GM21825 (cell line): ENCODE data around the gene SMIM29.
A peak's percentile ranks its signal among the peaks of the same experiment; 100 is the strongest.
"Not testable (repeated sequence)": the region's sequence is repeated elsewhere in the genome, so short reads cannot be mapped to it uniquely, and the experiment has no call there.

ENCODE experiments used
- ATAC-seq: cut with Tn5 transposase; IDR thresholded peaks from one replicate; pipeline ENCODE4 v1.9.1; 2021; ENCODE audit warnings: mild to moderate bottlenecking, moderate library complexity; ENCODE audit not compliant: unreplicated experiment

SMIM29 gene

DNA sequence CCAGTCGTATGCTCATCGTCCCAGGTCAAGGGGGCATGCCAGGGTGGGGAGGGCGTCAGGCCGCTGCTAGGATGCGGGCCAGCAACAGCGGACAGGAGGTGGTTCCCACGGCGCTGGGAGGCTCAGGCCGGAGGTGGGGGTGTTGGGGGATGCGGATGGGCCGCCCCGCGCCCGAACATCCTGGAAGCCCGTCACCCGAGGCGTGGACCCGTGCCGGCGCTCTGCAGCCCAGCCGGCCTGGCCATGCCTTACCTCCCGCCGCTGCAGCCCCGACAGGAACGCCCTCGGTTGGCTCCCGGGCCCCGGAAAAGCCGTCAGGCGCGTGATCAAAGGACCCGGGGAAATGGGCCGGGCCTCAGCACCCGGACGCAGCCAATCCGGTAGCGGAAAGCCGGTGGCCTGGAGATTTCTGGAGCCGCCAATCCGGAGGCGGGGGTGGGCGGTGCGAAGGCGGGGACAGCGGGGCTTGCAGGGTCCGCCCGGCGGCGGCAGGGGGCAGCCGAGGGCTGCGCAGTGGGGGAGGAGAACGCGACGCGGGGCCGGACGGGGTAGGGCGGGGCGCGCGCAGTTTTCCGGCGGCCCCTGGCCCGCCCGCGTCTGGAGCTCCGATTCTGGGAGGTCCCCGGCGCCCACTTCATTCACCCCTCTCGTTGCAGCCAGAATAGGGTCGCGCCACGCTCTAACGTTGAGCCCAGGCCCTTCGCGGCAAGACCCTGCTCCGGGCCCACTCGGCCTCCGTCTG lies at the start of gene SMIM29:
Gene SMIM29 (minus strand): TSS at position 280 of the 742 bp plus-strand sequence. CDS start 1,215 bp downstream, outside the sequence.
- ATAC-seq: peak; percentile 80

DNA sequence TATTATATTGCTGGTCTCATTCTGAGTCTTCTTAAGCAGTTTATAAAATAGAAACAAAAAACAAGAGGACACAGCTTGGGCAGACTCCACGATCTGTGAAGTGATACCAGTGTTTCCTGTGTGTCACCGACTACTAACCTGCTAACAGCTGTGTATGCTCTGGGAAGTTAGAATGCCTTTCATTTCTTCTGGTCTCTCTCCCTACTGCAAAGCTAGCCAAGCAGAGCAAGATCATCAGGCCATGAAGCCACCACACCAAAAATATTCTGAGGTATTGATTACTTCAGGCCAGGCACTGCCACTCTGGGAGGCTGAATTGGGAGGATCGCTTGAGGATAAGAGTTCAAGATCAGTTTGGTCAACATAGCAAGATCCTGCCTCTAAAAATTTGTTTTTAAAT lies 46.9 kb upstream of the SMIM29 start:
- ATAC-seq: peak; percentile 71

DNA sequence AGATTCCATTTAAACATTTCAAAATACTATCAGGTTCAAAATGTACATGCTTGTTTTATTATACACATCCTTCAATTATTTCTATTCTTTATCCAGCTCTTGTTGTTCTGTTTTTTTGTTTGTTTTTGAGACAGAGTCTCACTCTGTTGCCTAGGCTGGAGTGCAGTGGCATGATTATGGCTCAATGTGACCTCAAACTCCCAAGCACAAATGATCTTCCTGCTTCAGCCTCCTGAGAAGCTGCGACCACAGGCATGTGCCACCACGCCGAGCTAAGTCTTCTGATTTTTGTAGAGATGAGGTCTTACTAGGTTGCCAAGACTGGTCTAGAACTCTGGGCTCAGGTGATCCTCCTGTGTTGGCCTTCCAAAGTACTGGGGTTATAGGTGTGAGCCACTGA lies 44.1 kb upstream of the SMIM29 start:
- no peak for ATAC-seq

DNA sequence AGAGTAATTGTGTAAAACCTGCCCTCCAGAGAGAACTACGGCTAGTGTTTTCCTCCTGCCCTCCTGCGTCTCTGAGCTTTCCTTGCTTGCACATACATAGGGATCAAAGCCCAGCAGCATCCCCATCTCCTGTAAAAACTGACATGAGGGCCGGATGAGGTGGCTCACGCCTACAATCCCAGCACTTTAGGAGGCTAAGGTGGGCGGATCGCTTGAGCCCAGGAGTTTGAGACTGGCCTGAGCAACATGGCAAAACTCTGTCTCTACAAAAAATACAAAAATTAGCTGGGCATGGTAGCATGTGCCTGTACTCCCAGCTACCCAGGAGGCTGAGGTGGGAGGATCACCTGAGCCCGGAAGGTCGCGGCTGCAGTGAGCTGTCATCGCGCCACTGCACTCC lies 40.3 kb upstream of the SMIM29 start:
- no peak for ATAC-seq

DNA sequence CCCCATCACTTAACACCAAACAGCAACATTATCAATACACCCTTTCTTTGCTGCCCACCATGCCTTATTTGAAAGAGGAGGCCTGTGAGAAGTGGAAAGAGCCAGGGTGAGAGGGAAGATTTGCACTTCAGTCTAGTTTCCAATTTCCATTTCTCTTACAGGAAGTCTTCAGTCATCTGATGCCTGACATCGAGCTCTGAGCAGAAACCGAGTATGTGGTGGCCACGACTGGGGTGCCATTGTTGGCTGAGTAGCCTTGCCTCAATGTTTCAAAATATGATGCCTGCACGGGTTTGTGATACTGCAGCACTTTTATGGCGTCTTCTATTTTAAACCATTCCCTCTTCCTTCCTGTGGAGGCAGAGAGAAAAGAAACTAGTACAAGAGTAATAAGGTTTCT lies 39.8 kb upstream of the SMIM29 start:
- no peak for ATAC-seq

DNA sequence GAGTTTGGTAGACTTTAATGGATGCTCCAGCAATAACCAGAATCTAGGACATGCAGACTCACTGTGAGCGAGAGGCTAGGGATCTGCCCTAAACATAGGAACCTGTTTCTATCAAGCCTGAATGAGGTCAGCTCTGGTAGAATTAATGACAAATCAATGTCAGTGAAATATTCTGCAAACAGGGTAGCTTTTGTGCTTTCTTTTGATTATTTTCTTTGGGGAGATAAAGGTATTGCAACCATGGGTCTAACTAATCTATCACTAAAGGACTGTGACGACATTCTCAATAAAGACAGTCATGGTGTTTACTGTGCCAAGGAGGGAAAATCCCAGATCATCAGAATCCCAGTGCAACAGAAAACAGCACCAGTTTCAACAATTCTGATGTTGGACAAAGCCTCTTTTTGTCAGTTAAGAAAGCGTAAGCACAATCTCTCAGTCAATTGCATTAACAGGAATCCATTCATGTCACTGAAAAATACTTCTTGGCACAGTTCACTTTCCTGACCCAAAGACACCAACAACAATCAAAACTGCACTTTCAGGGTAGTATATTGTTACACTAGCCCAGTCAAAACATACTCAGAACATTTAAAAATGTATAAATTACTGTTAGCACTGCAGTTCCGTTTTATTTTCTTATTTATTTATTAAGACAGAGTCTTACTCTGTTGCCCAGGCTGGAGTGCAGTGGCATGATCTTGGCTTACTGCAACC lies 36.8 kb upstream of the SMIM29 start:
- ATAC-seq: no peak

DNA sequence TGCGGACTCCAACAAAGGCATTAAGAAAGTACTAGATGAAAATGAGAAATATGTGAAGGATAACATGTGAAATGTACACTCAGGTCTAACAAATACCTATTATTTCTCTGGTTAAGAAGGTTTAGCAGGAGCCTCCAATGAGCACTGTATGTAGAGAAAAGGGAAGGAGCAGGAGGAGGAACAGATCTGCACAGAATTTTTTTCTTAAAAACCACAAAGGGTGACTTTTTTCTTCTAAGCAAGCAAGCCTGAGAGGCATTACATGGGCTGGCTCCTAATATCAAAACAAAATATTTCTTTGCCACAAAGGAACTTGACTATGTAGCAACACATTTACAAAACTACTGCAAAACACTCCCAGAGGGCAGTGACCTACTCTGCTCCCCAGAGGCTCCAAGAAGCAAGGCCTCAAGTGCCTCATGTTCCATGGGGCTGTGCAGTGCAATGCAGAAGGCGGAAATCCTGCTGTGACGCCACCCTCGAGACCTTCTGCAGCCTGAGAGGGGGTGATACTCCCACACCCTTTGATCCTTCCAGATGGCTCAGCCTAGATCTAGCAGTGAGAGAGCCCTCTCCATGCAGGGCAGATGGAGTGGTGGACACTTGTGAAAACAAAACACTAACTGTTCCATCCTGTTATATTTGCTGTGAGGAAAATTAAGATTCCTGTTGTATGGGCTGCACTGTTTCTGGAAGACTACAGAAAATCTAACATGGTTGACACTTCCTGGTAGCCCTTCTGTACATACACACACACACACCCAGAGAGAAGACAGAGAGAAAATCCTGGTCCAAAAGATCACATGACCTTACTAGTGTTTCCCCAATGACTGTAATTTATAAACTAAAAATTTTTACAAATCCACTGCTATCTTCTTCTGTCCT lies 36.0 kb upstream of the SMIM29 start:
- ATAC-seq: no peak

DNA sequence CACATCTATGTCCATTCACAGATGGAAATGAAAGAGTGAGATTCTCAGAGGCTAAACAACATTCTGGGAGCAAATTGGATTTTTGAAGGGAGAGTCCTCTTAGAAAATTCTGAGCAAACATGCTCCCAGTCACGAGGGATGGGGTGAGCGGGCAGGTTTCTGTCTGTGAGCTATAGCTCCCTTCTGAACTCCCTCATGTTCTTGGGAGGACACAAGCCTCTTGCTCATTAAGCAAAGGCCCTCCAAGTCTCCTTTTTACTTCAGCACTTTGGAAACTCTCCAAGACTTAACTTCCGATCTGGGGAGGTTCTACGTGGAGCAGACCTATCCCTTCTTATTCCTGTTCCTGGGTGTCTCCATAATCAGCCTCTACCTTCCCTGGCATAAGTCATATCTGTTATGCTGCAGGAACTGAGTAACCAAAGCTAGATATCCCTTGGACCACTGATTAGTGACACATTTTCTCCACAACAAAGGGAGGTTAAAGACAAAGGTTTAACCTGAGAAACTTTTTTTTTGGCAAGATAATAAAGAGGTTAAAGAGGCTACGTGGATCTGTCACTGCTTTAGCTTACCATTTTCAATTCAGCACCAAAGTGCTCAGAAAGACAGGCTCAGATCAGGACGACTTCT lies 33.0 kb upstream of the SMIM29 start:
- ATAC-seq: no peak

DNA sequence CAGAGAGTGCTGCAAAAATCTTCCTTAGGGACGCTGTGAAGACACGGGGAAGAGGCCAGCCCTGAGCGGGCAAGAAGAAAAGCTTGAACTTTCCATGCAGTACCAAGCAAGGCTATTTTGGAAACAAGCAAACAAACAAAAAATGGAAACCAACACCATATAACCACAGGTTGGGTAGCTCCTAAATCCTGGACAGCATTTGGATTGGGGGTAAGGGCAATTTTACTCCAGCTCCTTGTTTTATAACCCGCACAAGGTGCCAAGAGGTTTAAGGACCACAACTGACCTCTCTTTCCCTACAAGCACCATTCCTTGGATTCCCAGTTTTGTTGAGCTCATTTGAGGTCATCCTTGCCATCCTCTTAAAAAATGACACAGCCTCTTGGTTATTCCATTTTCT lies 31.4 kb upstream of the SMIM29 start:
- no peak for ATAC-seq

DNA sequence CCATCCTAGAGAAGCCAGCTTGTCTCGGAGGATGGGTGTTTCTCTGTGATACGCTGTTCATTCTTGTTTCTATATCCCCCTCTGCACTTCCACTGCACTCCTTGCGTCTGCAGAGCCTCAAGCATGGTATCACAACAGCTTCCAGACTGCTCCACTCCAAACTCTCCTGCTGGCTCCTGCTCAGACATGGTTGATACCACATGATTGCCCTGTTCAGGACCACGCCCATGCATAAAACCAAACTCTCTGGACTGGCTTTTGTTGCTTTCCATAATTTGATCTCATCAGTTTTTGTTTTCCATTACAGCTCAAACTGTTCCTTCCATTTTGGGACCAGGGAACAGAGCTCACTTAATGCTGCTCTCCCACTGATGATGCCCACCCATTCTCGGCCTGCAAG lies 30.0 kb upstream of the SMIM29 start:
- ATAC-seq: no peak

DNA sequence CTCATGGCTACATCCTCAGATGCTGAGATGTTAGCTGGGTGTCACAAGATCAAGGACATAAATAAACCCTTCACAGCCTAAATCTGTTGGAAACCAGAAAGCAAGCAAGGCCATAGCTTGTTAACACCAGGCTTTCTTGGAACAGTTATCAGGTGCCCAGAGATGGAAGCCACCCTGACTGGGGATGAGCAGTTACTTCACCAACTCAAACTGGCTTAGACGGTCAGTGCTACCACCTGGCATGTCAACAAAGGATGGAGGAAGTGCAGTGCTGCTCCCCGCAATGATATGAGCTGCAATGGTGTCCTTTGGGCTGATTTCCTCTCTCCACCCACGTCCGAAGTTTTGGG lies 28.9 kb upstream of the SMIM29 start:
- no peak for ATAC-seq

DNA sequence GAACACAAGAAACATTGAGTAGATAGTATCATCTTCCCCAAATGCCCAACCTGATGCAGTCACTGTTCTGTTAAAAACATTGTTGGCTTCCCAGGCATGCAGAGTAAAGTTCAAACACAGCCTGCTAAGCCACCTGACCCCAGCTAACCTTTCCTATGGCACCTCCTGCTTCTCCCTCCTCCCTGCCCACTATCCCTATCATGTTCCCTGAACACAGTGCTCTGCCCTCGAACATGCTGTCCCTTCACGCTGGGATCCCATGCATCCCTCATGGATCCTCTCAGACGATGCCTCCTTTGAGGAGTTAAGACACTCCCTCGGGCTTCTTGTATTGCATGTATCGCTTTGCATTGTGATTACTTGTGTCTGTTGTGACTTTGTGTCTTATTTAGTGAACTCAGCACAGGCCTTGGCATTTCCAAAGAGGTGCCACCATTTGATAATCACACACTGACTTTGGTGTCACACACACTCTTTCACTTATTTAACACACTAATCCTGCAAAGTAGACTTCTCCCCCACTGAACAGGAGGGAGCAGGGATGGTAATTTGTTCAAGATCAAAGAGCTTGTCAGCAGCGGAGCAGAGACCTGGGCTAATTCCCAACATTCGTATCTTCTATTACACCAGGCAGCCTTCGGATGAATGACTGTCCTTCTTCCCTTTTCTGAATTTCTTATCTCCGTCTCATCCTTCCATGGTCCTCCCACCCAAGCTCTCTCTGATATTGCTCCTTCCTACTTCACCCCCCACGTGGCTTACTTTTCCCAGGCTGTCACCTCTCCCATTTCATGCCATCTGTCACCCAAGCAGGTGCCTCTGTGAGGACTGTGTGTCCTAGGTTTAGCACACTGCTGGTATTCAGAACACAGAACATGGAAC lies 28.3 kb upstream of the SMIM29 start:
- no peak for ATAC-seq

DNA sequence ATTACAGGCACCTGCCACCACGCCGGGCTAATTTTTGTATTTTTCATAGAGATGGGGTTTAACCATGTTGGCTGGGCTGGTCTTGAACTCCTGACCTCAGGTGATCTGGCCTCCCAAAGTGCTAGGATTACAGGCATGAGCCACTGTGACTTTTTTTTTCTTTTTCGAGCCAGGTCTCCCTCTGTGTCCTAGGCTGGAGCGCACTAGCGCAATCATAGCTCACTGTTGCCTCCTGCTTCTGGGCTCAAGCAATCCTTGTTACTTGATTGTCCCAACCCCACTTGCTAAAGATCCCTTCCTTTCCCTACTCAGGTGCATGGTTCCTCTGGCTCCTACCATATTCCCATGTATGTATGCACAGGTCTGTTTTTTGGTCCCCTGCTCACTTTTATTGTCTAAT lies 27.4 kb upstream of the SMIM29 start:
- ATAC-seq: no peak

DNA sequence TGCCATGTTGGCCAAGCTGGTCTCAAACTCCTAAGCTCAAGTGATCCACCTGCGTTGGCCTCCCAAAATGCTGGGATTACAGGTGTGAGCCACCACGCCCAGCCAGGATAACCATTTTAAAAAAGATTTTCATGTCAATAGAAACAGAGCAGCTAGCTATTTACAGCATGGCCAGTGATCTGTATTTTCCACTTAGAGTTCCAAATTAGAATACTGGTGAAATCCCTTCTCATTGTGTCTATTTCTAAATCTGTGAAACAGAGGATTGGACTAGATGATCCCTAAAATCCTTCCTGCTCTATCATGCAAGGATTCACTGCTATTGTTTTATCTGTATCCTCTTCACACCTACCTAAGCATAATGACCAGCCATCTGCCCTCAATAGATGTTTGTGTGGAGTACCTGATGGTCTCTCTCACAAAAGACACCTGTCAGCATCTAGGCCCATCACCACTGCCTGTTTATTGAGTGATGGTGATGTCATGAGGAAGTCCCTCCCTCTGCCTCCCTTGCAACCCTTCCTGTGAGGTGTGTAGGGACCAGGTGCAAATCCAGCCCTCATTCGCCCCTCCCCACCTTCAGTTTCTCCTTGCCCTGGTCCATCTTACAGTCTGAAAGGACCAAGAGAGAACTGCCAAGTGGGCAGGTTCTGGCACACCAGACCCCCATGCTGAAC lies 26.5 kb upstream of the SMIM29 start:
- no peak for ATAC-seq

DNA sequence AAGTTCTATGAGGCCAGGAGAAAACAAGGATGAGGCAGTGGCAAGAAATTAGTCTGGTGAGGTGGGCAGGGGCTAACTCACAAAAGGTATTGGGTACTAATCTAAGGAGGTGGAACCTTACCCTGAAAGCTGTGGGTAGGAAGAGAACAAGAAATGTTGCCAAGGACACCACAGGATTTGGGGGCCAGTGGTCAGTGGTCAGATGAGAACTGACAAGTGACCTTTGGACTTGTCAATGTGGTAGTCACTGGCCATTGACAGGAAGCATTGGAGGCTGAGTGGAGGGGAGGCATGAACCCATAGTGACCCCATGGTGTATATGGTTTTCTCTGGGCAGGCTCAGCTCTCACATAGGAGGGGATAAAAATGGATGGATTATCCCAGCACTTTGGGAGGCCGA lies 25.3 kb upstream of the SMIM29 start:
- no peak for ATAC-seq

DNA sequence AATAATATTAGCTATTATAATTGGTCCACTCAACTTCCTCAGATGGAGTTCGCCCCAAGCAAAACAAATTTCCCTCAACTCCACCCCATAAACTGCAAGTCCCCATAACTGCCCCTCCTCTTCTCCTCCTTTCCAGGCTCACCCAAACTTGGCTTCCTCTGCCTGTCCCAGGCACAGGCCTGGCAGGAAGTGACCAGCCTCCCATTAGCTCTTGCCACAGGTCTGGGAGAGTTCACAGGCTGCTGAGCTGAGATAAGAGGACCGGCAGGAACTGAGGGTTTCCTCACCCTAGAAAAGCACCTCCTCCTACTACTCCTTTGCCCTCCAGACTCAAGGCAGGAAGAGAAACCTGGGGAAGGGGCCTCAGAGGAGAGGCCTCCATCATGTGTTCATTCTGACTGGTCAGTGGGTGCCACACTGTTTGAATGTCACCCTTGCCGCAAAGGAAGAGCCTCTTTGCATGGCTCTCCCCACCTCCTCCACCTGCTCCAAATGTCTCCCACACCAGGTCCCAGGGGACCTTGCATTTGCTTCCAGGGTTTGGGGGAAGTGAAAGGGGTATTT lies 24.5 kb upstream of the SMIM29 start:
- ATAC-seq: no peak

DNA sequence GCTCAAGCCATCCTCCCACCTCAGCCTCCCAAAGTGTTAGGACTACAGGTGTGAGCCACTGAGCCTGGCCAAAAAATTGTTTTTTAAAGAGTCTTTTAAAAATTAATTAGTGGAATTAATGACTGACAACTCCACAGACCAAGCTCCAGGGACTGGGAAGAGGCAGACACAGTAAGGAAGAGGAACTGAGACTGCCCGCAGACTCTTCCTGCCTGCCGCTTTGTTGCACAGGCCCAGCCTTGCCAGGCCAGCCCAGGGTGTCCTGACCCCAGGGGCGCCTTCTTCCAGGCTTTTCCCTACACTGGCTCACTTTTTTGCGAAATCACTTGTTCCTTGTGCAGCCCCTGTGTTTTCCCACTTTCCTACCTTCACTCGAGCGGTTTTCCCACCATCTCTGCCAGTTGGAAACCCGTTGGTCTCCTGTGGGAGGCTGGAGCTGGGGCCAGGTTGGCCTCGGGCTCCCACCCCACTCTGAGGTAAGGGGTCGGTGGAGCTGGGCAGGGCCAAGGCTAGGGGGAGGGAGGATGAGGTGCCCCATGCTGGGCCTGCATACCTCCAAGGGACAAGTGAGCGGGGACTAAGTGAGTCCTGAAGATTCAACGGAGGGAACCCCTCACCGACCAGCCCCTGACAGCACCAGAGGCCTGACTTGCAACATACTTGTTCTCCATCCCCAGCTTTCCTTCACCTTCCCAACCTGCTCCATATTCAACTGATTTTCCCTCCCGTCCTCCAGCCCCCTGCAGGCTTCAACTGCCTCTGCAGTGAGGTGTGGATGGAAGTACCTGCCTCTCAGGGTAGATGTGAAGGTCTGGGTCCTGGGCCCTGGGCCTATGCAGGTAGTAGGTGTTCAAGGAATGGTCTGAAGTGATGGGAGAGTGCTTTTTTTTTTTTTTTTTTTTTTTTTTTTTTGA lies 23.5 kb upstream of the SMIM29 start:
- ATAC-seq: no peak

DNA sequence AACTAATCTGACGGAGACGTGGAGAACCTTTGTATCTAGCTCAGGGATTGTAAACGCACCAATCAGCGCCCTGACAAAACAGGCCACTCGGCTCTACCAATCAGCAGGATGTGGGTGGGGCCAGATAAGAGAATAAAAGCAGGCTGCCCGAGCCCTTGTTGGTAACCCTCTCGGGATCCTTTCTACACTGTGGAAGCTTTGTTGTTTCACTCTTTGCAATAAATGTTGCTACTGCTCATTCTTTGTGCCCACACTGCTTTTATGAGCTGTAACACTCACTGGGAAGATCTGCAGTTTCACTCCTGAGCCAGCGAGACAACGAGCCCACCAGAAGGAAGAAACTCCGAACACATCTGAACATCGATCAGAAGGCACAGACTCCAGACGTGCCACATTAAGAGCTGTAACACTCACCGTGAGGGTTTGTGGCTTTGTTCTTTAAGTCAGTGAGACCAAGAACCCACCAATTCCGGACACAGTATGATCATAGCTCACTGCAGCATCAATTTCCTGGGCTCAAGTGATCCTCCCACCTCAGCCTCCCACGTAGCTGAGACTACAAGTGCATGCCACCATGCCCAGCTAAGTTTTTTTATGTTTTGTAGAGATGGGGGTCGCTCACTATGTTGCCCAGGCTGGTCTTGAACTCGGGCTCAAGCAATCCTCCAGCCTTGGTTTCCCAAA lies 21.0 kb upstream of the SMIM29 start:
- ATAC-seq: not testable (repeated sequence)
